DND-41 (cell line): ENCODE measurements around the gene PRMT5.

ENCODE experiments used
- ATAC-seq: fragments of 200-7000 bp; cut with Tn5 transposase; 3 replicates; pipeline ENCODE4 v1.9.1; 2021; ENCODE audit warnings: low read depth; ENCODE audit not compliant: insufficient read depth
- DNase-seq: peaks from one replicate; pipeline ENCODE4 v3.0.0-alpha.2; 2020
- H2AFZ ChIP-seq: 2 replicates; pipeline ENCODE4 v1.6.0; 2012; ENCODE audit warnings: low read depth, low read length
- H3K27ac ChIP-seq: 2 replicates; pipeline ENCODE4 v1.5.1; 2012; ENCODE audit warnings: low read length, inconsistent platforms
- H3K27me3 ChIP-seq: fragments of 200-600 bp; sonication (generic); 2 replicates; pipeline ENCODE4 v1.6.0; 2012; ENCODE audit warnings: low read length, mild to moderate bottlenecking, inconsistent platforms; ENCODE audit not compliant: insufficient read depth, poor library complexity
- H3K36me3 ChIP-seq: 2 replicates; pipeline ENCODE4 v1.5.1; 2012; ENCODE audit warnings: low read length, inconsistent platforms; ENCODE audit not compliant: insufficient read depth
- H3K4me1 ChIP-seq: 2 replicates; pipeline ENCODE4 v1.5.1; 2012; ENCODE audit warnings: mild to moderate bottlenecking, low read length; ENCODE audit not compliant: insufficient read depth
- H3K4me2 ChIP-seq: 2 replicates; pipeline ENCODE4 v1.6.0; 2012; ENCODE audit warnings: mild to moderate bottlenecking, moderate library complexity, low read length, inconsistent platforms; ENCODE audit not compliant: insufficient read depth
- H3K4me3 ChIP-seq, 2 experiments: fragments of 200-600 bp in 1 of 2; shearing (Covaris generic) in 1 of 2; 2 replicates each; pipeline ENCODE4 v1.5.1; 2012 to 2016; ENCODE audit warnings: inconsistent platforms in 2 of 2, low read length in 2 of 2, mild to moderate bottlenecking in 2 of 2, low read depth in 1 of 2, moderate library complexity in 1 of 2
- H3K79me2 ChIP-seq: 2 replicates; pipeline ENCODE4 v1.6.0; 2012; ENCODE audit warnings: low read length, inconsistent platforms; ENCODE audit not compliant: insufficient read depth
- H3K9ac ChIP-seq: 2 replicates; pipeline ENCODE4 v1.6.0; 2012; ENCODE audit warnings: low read depth, mild to moderate bottlenecking, inconsistent platforms, low read length, moderate library complexity
- H3K9me3 ChIP-seq: 2 replicates; pipeline ENCODE4 v1.5.1; 2012; ENCODE audit warnings: low read length, moderate library complexity, mild to moderate bottlenecking, inconsistent platforms; ENCODE audit not compliant: insufficient read depth, severe bottlenecking
- H4K20me1 ChIP-seq: 2 replicates; pipeline ENCODE4 v1.6.0; 2012; ENCODE audit warnings: low read length; ENCODE audit not compliant: insufficient read depth
- CTCF ChIP-seq: IDR thresholded peaks from 2 replicates; pipeline ENCODE4 v1.5.1; 2012; ENCODE audit warnings: borderline replicate concordance, low read length, moderate library complexity, mild to moderate bottlenecking; ENCODE audit not compliant: poor library complexity, severe bottlenecking; ENCODE audit errors: extremely low read depth
- EZH2 ChIP-seq: IDR thresholded peaks from 3 replicates; pipeline ENCODE4 v1.6.1; 2012; ENCODE audit warnings: borderline replicate concordance, low read depth, mild to moderate bottlenecking, moderate library complexity, low read length, inconsistent platforms; ENCODE audit not compliant: severe bottlenecking

The PRMT5 gene

GRCh38 chr14:22908601-22909000 is 20.6 kb downstream of the PRMT5 start:
- Histone ChIP-seq H3K36me3 (peaks cover 79% of the 10 kb centered on the region), H3K4me2 (no peak overlapping the region), H3K27ac (no peak overlapping the region), H3K27me3 (no peaks in the 10 kb centered on the region), H4K20me1 (peaks cover 11% of the 10 kb centered on the region), H3K4me1 (no peaks in the 10 kb centered on the region), H3K9me3 (no peaks in the 10 kb centered on the region), H2AFZ (no peak overlapping the region), H3K4me3 (no peak overlapping the region), H3K9ac (no peak overlapping the region), H3K79me2 (peaks cover 42% of the 10 kb centered on the region)
- ATAC-seq (no peak), DNase-seq (no peak)
- no peak for TF ChIP-seq CTCF
- no peak for TF ChIP-seq EZH2

GRCh38 chr14:22907429-22907828 is 21.7 kb downstream of the PRMT5 start:
- Histone ChIP-seq H3K27ac (no peak overlapping the region), H3K27me3 (no peaks in the 10 kb centered on the region), H3K9me3 (no peaks in the 10 kb centered on the region), H3K9ac (no peak overlapping the region), H3K79me2 (peaks cover 33% of the 10 kb centered on the region), H3K4me3 (no peak overlapping the region), H3K36me3 (peaks cover 90% of the 10 kb centered on the region), H3K4me1 (no peaks in the 10 kb centered on the region), H4K20me1 (peaks cover 11% of the 10 kb centered on the region), H2AFZ (no peak overlapping the region), H3K4me2 (no peak overlapping the region)
- ATAC-seq (no peak), DNase-seq (no peak)
- TF ChIP-seq EZH2 (no peak), CTCF (no peak)

GRCh38 chr14:22906073-22906472 is 23.1 kb downstream of the PRMT5 start:
- H4K20me1 ChIP-seq = peaks cover 7% of the 10 kb centered on the region
- no peaks in the 10 kb centered on the region for H3K27me3 ChIP-seq
- no peak overlapping the region for H3K27ac ChIP-seq
- H3K9me3 ChIP-seq = no peaks in the 10 kb centered on the region
- no peak overlapping the region for H3K4me3 ChIP-seq
- TF ChIP-seq CTCF = no peak
- no peak for TF ChIP-seq EZH2
- peaks cover 19% of the 10 kb centered on the region for H3K79me2 ChIP-seq
- ATAC-seq (no peak), DNase-seq (no peak)
- no peak overlapping the region for H3K9ac ChIP-seq
- no peak overlapping the region for H3K4me2 ChIP-seq
- H3K36me3 ChIP-seq = peaks cover 95% of the 10 kb centered on the region
- no peaks in the 10 kb centered on the region for H3K4me1 ChIP-seq
- H2AFZ ChIP-seq = no peak overlapping the region

GRCh38 chr14:22905627-22906026 is 23.5 kb downstream of the PRMT5 start:
- no peak for TF ChIP-seq EZH2
- TF ChIP-seq CTCF = no peak
- Histone ChIP-seq H3K4me1 (no peaks in the 10 kb centered on the region), H4K20me1 (peaks cover 10% of the 10 kb centered on the region), H3K79me2 (peaks cover 15% of the 10 kb centered on the region), H3K9ac (no peak overlapping the region), H3K4me2 (no peak overlapping the region), H3K9me3 (no peaks in the 10 kb centered on the region), H3K27ac (no peak overlapping the region), H3K4me3 (no peak overlapping the region), H3K36me3 (peaks cover 96% of the 10 kb centered on the region), H3K27me3 (no peaks in the 10 kb centered on the region), H2AFZ (no peak overlapping the region)
- no peak for ATAC-seq
- DNase-seq = no peak
